WI38 (cell line): ENCODE results near the gene CCDC12.

Source experiments
- H3K4me3 ChIP-seq: 2 replicates; pipeline ENCODE4 v1.5.1; 2011; ENCODE audit warnings: low read depth, mild to moderate bottlenecking, control low read depth, low read length
- TF ChIP-seq, protein P1 (sequence below): IDR thresholded peaks from 2 replicates; pipeline ENCODE4 v1.5.1; 2012; ENCODE audit warnings: low read depth, mild to moderate bottlenecking, control low read depth, low read length

The CCDC12 gene

GRCh38 chr3:46874430-46874829, 102.1 kb downstream of the CCDC12 start:
- no peak overlapping the region for H3K4me3 ChIP-seq
- TF ChIP-seq, protein P1, sequence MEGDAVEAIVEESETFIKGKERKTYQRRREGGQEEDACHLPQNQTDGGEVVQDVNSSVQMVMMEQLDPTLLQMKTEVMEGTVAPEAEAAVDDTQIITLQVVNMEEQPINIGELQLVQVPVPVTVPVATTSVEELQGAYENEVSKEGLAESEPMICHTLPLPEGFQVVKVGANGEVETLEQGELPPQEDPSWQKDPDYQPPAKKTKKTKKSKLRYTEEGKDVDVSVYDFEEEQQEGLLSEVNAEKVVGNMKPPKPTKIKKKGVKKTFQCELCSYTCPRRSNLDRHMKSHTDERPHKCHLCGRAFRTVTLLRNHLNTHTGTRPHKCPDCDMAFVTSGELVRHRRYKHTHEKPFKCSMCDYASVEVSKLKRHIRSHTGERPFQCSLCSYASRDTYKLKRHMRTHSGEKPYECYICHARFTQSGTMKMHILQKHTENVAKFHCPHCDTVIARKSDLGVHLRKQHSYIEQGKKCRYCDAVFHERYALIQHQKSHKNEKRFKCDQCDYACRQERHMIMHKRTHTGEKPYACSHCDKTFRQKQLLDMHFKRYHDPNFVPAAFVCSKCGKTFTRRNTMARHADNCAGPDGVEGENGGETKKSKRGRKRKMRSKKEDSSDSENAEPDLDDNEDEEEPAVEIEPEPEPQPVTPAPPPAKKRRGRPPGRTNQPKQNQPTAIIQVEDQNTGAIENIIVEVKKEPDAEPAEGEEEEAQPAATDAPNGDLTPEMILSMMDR = no peak

DNA sequence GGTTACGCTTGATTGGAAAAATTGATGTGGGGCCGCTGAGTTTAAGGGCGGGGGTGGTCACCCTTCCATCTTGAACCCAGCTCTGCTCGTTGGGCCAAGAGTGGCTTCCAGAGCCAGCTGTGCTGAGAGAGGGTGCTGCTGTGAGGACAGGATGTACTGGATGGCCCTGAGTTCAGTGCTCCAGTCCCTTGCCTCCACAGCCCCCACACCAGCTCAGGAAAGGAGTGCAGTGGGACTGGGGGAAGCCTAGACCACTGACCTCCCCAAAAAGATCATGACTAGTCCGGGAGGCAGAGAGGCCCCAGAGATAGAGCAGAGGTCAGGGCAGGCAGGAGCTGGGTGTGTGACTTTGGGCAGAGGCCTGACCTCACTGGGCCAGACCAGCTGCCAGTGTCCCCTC, 103.0 kb downstream of the CCDC12 start:
- no peak overlapping the region for H3K4me3 ChIP-seq
- TF ChIP-seq, protein P1 = no peak
